Stimulated activated naive B cell treated with anti-CD40 and anti-IgM and Interleukin-4, amounts not matched to agents 10 μg/mL and 1 μg/mL and 100 μg/mL, for 72 hours (primary cell): ENCODE results near the gene CENPS.

ENCODE experiments used
- ATAC-seq, 2 donors: fragments of 150-1000 bp; cut with Tn5 transposase; replicated peaks; 2 replicates each; pipeline ENCODE4 v1.10.0; 2021; ENCODE audit warnings: moderate library complexity in 1 of 2
- DNase-seq: peaks from one replicate; pipeline ENCODE4 v3.0.0; 2021
- H3K27ac Mint-ChIP-seq: one replicate; pipeline ENCODE4 v1.8.0; 2022; ENCODE audit warnings: mild to moderate bottlenecking, mixed read lengths
- H3K27me3 Mint-ChIP-seq, 2 donors: one replicate each; pipeline ENCODE4 v1.8.0; 2022; ENCODE audit warnings: mixed read lengths in 2 of 2
- H3K36me3 Mint-ChIP-seq, 2 donors: one replicate each; pipeline ENCODE4 v1.8.0; 2022; ENCODE audit warnings: mixed read lengths in 2 of 2, mild to moderate bottlenecking in 1 of 2
- H3K4me1 Mint-ChIP-seq, 2 donors: one replicate each; pipeline ENCODE4 v1.8.0; 2022; ENCODE audit warnings: mixed read lengths in 2 of 2, mild to moderate bottlenecking in 1 of 2
- H3K4me3 Mint-ChIP-seq, 2 donors: one replicate each; pipeline ENCODE4 v1.8.0; 2022; ENCODE audit warnings: mild to moderate bottlenecking in 2 of 2, mixed read lengths in 2 of 2, moderate library complexity in 1 of 2
- H3K9me3 Mint-ChIP-seq, 2 donors: one replicate each; pipeline ENCODE4 v1.8.0; 2022; ENCODE audit warnings: mixed read lengths in 2 of 2, mild to moderate bottlenecking in 1 of 2

The CENPS gene

GRCh38 chr1:10430216-10431069 is at the start of gene CENPS:
CENPS (plus strand) TSS chr1:10430433; CDS start chr1:10430518, 85 bp downstream.
- Mint-ChIP-seq H3K27me3 (no peaks in the 10 kb centered on the region), H3K9me3 (no peaks in the 10 kb centered on the region), H3K27ac (peak within 1 kb of the TSS; percentile 99)

GRCh38 chr1:10380594-10381275 is 49.5 kb upstream of the CENPS start:
- H3K9me3 Mint-ChIP-seq: no peaks in the 10 kb centered on the region
- H3K4me3 Mint-ChIP-seq: no peak overlapping the region
- peaks cover 4 to 15% of the 10 kb centered on the region in 2 donors for H3K4me1 Mint-ChIP-seq
- H3K27me3 Mint-ChIP-seq: no peaks in the 10 kb centered on the region
- no peak overlapping the region for H3K27ac Mint-ChIP-seq
- peaks cover 18 to 33% of the 10 kb centered on the region in 2 donors for H3K36me3 Mint-ChIP-seq
- no peak for ATAC-seq
- no peak for DNase-seq

More at GRCh38 chr1:10430216-10431069, at the start of gene CENPS:
- peaks cover 3 to 5% of the 10 kb centered on the region in 2 donors for H3K36me3 Mint-ChIP-seq
- peak; percentile 85 to 90 for ATAC-seq
- H3K4me3 Mint-ChIP-seq: peak within 1 kb of the TSS; percentile 95 to 98
- peaks cover 23 to 40% of the 10 kb centered on the region in 2 donors for H3K4me1 Mint-ChIP-seq
- peak; percentile 83 for DNase-seq

DNA sequence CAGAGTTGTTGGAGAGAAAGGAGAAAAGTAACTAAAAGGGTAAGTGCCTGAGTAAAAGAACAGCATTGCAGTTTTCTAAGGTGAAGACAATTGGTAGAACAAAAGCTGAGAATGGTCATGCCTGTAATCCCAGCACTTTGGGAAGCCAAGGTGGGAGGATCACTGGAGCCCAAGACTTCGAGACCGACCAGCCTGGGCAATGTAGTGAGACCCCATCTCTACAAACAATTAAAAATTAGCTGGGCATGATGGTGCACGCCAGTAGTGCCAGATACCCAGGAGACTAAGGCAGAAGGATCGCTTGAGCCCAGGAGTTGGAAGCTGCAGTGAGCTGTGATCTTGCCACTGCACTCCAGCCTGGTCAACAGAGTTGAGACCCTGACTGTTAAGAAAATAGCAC is 46.6 kb upstream of the CENPS start:
- no peaks in the 10 kb centered on the region for H3K9me3 Mint-ChIP-seq
- peaks cover 4 to 13% of the 10 kb centered on the region in 2 donors for H3K4me1 Mint-ChIP-seq
- H3K36me3 Mint-ChIP-seq: peaks cover 6 to 14% of the 10 kb centered on the region in 2 donors
- DNase-seq (no peak), ATAC-seq (no peak)
- H3K27me3 Mint-ChIP-seq: no peaks in the 10 kb centered on the region
- no peak overlapping the region for H3K27ac Mint-ChIP-seq
- H3K4me3 Mint-ChIP-seq: no peak overlapping the region

DNA sequence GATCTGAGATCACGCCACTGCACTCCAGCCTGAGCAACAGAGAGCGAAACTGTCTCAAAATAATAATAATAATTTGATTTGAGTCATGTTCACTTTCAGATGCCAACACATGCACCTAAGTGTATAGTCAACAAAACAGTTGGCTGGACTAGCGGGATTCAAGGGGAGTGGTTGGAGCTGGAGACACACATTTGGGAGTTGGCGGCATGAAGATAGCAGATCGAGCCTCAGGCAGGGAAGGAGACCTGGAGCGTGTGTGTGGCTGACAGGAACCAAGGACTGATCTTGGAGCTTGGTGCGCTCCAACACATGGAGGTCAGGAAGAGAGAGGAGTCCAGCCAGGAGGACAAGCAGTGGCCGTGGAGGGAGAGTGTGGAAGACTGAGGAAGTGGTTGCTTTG is 46.0 kb upstream of the CENPS start:
- Mint-ChIP-seq H3K9me3 (no peaks in the 10 kb centered on the region), H3K36me3 (peaks cover 6 to 14% of the 10 kb centered on the region in 2 donors), H3K4me3 (no peak overlapping the region), H3K27ac (no peak overlapping the region), H3K27me3 (no peaks in the 10 kb centered on the region), H3K4me1 (peaks cover 4 to 14% of the 10 kb centered on the region in 2 donors)
- ATAC-seq (no peak), DNase-seq (no peak)

- H3K27me3 Mint-ChIP-seq: no peaks in the 10 kb centered on the region
- no peaks in the 10 kb centered on the region for H3K9me3 Mint-ChIP-seq
- peaks cover 4 to 14% of the 10 kb centered on the region in 2 donors for H3K36me3 Mint-ChIP-seq
- DNase-seq (no peak), ATAC-seq (no peak)
- no peak overlapping the region for H3K4me3 Mint-ChIP-seq
- H3K27ac Mint-ChIP-seq: peak overlapping the region; percentile 84
- peaks cover 4 to 14% of the 10 kb centered on the region in 2 donors for H3K4me1 Mint-ChIP-seq
Observed at GRCh38 chr1:10386761-10387676, 43.2 kb upstream of the CENPS start.

GRCh38 chr1:10387677-10388386 is 42.4 kb upstream of the CENPS start:
- H3K27ac Mint-ChIP-seq: peak overlapping the region; percentile 84
- no peaks in the 10 kb centered on the region for H3K27me3 Mint-ChIP-seq
- peak overlapping the region in 1 of 2 donors; percentile 28 for H3K4me3 Mint-ChIP-seq
- DNase-seq (peak; percentile 6), ATAC-seq (peak; percentile 91 to 93)
- no peaks in the 10 kb centered on the region for H3K9me3 Mint-ChIP-seq
- H3K36me3 Mint-ChIP-seq: peaks cover 4 to 12% of the 10 kb centered on the region in 2 donors
- H3K4me1 Mint-ChIP-seq: peaks cover 4 to 14% of the 10 kb centered on the region in 2 donors

DNA sequence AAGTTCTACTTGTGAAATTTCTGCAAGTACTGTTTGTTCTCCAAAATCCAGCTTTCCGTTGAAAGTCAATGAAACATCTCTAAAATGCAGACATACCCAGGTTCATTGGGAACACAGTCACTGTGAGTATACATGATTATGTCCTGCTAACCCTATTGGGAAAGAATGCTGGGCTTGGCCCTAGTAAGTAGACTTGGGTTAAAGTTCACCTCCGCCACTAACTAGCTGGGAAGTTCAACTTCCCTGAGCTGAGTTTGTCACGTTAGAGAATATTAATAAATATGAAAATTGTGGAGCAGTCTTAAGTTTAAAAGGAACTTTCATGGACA is 41.9 kb upstream of the CENPS start:
- DNase-seq: no peak
- peak overlapping the region; percentile 84 for H3K27ac Mint-ChIP-seq

GRCh38 chr1:10389271-10389973 is 40.8 kb upstream of the CENPS start:
- Mint-ChIP-seq H3K27me3 (no peaks in the 10 kb centered on the region), H3K9me3 (peaks cover 0 to 5% of the 10 kb centered on the region in 2 donors), H3K4me1 (peaks cover 4 to 14% of the 10 kb centered on the region in 2 donors), H3K27ac (no peak overlapping the region), H3K36me3 (peaks cover 3 to 8% of the 10 kb centered on the region in 2 donors), H3K4me3 (no peak overlapping the region)
- no peak for ATAC-seq
- DNase-seq: no peak

More for the DNA sequence above, 41.9 kb upstream of the CENPS start:
- ATAC-seq: peak; percentile 24 to 29
- Mint-ChIP-seq H3K27me3 (no peaks in the 10 kb centered on the region), H3K4me3 (peak overlapping the region; percentile 4 to 59), H3K4me1 (peaks cover 4 to 14% of the 10 kb centered on the region in 2 donors), H3K9me3 (no peaks in the 10 kb centered on the region), H3K36me3 (peaks cover 3 to 7% of the 10 kb centered on the region in 2 donors)

DNA sequence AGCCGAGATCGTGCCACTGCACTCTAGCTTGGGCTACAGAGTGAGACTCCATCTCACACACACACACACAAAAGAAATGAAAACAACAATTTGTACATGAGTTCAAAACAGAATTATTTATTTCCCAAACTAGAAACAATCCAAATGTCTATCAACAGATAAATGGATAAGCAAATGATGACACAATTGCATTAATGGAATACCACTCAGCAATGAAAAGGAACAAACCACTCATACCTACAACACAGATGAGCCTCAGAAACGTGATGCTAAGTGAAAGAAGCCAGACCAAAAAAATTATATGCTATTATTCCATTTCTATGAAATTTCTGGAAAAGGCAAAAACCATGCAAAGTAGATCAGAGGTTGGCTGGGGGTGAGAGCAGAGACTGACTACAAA is 33.4 kb upstream of the CENPS start:
- Mint-ChIP-seq H3K27ac (no peak overlapping the region), H3K36me3 (peaks cover 14 to 28% of the 10 kb centered on the region in 2 donors), H3K27me3 (no peaks in the 10 kb centered on the region), H3K4me1 (peaks cover 7 to 30% of the 10 kb centered on the region in 2 donors), H3K9me3 (peaks cover 0 to 5% of the 10 kb centered on the region in 2 donors), H3K4me3 (peak overlapping the region in 1 of 2 donors; percentile 14)
- DNase-seq: no peak
- no peak for ATAC-seq

DNA sequence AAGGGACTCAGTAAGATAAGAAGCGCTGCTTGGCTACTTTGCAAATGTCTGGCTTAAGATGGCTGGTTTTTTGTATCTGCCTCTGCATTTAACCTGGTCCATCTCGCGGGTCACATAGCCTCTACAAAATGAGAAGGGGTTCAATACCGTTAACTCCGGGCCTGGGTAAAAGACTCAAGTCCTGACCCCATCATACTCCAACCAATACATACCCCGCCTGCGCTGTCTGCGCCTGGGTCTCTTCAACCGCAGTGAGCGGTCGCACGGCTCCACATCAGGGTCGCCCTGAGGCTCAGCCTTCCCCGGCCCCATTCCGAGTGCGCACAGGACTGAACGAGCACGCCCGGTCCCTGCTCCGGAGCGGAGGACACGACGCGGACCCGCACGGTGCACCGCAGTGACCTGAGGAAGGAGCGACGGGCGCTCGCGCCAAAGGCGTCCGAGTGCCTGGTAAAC is 31.9 kb upstream of the CENPS start:
- no peaks in the 10 kb centered on the region for H3K27me3 Mint-ChIP-seq
- peaks cover 0 to 5% of the 10 kb centered on the region in 2 donors for H3K9me3 Mint-ChIP-seq
- peaks cover 13 to 31% of the 10 kb centered on the region in 2 donors for H3K36me3 Mint-ChIP-seq
- no peak for DNase-seq
- H3K27ac Mint-ChIP-seq: peak overlapping the region; percentile 93
- ATAC-seq: no peak
- H3K4me1 Mint-ChIP-seq: peaks cover 7 to 30% of the 10 kb centered on the region in 2 donors
- peak overlapping the region; percentile 88 to 91 for H3K4me3 Mint-ChIP-seq

DNA sequence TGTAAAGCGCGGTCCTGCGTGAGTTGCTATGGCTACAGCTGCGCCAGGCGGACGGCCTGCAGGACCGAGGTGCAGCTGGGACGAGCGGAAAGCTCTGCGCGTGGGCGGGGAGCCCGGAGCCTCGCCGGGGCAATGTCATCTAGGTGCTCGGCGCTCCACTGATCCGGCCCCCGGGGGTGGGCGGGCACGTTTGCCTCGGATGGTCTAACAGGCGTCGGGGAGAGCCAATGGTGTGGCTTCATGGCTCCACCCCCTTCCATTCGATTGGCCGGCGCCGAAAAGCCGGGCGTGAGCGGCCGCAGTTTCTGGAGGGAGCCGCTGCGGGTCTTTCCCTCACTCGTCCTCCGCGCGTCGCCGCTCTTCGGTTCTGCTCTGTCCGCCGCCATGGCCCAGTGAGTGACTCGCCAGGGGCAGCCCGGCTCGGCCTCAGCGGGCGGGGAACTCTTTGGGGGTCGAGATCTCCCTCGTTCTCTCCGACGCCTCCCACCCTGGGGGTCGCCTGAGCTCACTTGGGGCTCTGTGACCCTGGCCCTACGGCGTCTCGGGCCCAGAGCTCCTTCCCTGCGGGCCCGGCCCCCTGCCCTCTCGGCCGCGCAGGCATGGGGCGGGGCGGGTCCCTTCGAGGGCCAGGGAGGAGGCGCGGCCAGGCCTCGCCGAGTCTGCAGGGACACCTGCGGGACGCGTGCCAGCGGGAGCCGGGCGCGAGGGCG is 31.3 kb upstream of the CENPS start, which contains the start of gene PGD:
Gene PGD (plus strand): TSS at position 331 of the 710 bp plus-strand sequence. CDS start 54 bp downstream, at position 385.
- DNase-seq (peak; percentile 99), ATAC-seq (peak; percentile 96)
- peak within 1 kb of the TSS; percentile 93 for H3K27ac Mint-ChIP-seq
- peaks cover 7 to 30% of the 10 kb centered on the region in 2 donors for H3K4me1 Mint-ChIP-seq
- H3K36me3 Mint-ChIP-seq: peaks cover 15 to 33% of the 10 kb centered on the region in 2 donors
- H3K27me3 Mint-ChIP-seq: no peaks in the 10 kb centered on the region
- peaks cover 0 to 3% of the 10 kb centered on the region in 2 donors for H3K9me3 Mint-ChIP-seq
- H3K4me3 Mint-ChIP-seq: peak within 1 kb of the TSS; percentile 88 to 94

DNA sequence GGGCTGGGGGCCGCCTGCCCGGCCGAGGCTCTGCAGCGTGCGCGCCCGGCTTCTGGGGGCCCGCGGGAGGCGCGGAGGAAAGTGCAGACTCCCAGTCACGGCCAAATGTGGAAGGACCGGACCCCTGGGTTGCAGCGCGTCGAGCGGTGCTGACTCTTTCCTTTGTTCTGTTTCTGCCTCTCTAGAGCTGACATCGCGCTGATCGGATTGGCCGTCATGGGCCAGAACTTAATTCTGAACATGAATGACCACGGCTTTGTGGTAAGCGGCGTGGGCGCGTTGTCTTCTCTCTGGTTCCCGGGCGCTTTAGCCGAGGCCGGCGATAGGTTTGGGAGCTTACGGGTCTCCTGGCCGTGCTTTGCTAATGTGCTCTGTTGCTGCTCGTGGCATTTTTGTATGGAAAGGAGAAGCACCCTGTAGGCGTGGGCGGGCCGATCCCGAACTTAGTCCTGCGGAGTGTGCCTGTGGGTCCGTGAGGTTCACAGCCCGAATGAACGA is 30.7 kb upstream of the CENPS start:
- Mint-ChIP-seq H3K36me3 (peaks cover 18 to 35% of the 10 kb centered on the region in 2 donors), H3K4me3 (peak overlapping the region; percentile 88 to 94), H3K9me3 (no peaks in the 10 kb centered on the region), H3K27ac (peak overlapping the region; percentile 89), H3K27me3 (no peaks in the 10 kb centered on the region), H3K4me1 (peaks cover 7 to 30% of the 10 kb centered on the region in 2 donors)
- ATAC-seq (no peak), DNase-seq (no peak)
